ENCODE results near the gene PTPRG.
"Not testable (repeated sequence)": the region's sequence is repeated elsewhere in the genome, so short reads cannot be mapped to it uniquely, and the experiment has no call there.

PTPRG gene

DNA sequence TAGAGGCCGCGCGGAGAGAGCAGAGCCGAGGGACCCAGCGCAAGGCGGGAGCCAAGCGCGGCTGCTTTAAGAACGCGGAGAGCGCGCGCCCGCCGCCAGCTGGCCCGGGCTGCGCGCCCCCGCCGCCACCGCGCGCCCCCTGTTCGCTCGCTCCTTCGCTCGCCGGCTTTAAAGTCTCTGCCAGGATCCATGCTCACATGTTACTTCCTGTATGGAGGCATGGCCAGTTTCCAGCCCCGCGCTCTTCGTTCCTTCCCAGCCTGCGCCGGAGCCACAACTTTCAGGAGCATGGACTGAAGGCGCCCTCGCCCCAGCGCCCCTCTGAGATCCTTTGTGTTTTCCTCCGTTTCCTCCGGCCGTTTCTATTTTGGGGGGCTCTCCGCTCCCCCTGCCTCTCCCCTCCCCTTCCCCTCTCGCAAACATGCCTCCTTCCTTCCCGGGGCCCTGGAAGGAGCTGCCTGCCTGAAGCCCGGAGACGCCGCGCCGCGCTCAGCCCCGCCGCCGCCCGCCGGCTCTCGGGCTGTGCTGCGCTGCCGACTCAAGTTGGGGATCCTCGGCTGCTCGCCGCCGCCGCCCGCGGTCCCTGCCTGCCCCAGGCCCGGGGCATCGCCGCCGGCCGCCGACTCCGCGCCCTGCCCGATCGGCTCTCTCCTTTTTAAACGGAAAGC, at the start of gene PTPRG:
Gene PTPRG, plus strand, starts transcription at position 198 of the 668 bp plus-strand sequence. CDS start 717 bp downstream, outside the sequence.
- no peak for DNase-seq (ENCODE audit: low read depth)

- DNase-seq (ENCODE audit: low read depth), result no peak
Measured at GRCh38 chr3:61518590-61518989, 42.8 kb upstream of the PTPRG start.

- DNase-seq (ENCODE audit: low read depth), result no peak
Measured at GRCh38 chr3:61520966-61521628, 40.3 kb upstream of the PTPRG start.

DNA sequence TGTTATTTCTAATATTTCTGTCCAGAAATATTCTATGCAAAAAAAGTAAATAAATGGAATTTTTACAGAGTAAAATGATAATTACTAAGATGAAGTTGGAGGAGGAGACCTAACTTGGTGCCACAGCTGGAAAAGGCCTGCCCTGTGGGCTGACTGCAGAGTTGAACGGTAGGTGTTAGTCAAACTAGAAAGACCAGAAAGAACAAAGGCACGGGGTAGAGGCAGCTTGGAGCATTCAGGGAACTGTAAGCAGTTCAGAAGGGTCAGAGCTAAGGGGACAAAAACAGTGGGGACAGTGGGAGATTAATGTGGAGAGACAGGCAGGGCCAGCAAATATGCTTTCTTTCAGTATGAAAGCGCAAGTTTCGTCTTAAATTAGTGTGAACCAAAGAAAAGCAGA, 39.3 kb upstream of the PTPRG start:
- DNase-seq (ENCODE audit: low read depth), result no peak

GRCh38 chr3:61522626-61523025, 38.7 kb upstream of the PTPRG start:
- no peak for DNase-seq (ENCODE audit: low read depth)

- DNase-seq (ENCODE audit: low read depth), result no peak
Measured at GRCh38 chr3:61524933-61525332, 36.4 kb upstream of the PTPRG start.

DNA sequence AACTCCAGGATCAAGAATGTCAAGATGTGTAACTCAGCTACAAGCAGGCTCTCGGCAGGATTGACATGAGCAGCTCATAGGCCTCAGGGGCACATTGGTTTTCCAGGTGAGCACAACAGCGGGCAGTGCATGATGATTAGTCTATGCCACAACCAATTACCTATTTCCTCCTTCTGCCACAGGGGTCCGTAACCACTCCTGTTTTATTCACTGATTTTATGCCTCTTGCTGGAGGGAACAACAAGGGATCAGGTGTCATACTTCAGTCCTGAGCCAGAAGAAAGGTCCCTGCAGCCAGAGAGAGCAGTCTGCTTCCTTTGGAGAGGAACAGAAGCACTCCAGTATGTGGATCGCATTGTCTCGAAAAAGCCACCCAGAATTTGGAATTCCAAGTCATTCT, 35.1 kb upstream of the PTPRG start:
- no peak for DNase-seq (ENCODE audit: low read depth)

GRCh38 chr3:61527011-61527410, 34.4 kb upstream of the PTPRG start:
- DNase-seq (ENCODE audit: low read depth), result no peak

DNA sequence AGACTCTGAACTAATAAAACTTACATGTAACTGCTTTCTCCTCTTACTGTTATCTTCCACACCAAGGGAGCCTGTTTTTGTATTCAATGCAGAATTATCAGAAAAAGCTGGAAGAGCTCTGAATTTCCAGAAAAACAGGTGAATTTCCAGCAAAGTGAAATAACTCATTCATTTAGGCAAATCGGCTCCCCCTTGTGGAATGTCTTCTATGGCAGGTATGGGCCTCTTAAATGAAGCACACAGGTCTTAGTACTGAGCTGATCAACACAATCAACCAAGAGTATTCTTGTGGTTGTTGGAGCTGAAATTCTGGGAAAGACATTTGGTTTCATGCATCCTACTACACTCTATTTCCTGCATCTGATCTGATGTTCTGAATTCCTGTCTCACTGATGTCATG, 31.0 kb upstream of the PTPRG start:
- no peak for DNase-seq (ENCODE audit: low read depth)

DNA sequence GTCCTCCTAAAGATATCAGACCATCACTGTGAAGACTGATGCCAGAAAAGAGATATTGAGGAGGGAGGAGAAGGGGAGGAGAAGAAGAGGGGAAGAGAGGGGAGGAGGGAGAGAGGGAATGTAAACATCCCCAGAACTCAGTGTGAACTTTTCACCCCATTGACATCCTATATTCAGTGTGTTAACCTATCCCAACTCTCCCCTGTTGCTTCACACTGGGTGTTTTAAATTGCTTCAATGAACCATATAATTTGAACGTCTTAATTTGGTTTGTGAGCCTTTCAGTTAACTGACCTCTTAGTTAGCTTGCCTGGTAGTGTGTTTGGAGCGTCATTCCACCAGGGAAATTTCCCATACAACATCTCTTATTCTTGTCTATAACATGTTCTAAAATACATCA, 29.8 kb upstream of the PTPRG start:
- no peak for DNase-seq (ENCODE audit: low read depth)

DNA sequence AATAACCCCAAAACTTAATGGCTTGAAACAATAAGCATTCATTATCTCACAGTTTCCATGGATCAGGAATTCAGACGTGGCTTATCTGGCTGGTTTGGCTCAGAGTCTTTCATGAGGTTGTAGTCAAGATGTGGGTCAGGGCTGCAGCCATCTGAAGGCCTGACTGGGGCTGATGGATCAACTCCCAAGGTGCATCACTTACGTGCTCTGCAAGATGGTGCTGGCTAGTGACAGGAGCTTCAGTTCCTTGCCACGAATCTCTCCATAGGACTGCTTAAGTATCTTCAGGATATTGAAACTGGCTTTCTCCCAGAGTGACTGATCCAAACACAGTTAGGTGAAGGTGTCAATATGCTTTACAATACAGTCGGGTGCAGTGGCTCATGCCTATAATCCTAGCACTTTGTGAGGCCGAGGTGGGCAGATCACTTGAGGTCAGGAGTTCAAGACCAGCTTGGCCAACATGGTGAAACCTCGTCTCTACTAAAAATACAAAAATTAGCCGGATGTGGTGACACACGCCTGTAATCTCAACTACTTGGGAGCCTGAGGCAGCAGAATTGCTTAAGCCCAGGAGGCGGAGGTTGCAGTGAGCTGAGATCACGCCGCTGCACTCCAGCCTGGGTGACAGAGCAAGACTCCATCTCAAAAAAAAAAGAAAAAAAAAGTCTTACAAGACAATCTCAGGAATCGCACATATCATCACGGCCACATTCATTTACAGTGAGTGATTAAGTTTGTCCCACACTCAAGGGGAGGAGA, 28.5 kb upstream of the PTPRG start:
- no peak for DNase-seq (ENCODE audit: low read depth)

DNA sequence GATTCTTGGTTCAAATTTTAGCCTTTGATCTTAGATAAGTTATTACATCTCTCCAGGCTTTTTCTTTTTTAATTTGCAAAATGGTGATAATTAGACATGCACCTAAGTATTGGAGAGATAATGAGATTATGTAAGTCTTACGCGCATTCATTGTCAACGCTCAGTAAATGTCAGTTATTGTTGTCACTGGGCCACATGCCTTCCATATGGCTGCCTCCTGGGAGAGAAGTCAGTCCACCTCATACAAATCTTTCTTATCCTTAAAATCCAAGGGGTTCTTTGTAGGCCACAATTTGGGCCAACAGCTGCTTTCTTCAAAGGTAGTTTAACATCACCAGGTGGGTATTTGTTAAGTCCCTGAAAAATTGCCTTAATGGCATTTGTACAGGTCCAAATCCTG, 25.5 kb upstream of the PTPRG start:
- DNase-seq (ENCODE audit: low read depth), result no peak

- no peak for DNase-seq (ENCODE audit: low read depth)
Measured at GRCh38 chr3:61537366-61537765, 24.0 kb upstream of the PTPRG start.

DNA sequence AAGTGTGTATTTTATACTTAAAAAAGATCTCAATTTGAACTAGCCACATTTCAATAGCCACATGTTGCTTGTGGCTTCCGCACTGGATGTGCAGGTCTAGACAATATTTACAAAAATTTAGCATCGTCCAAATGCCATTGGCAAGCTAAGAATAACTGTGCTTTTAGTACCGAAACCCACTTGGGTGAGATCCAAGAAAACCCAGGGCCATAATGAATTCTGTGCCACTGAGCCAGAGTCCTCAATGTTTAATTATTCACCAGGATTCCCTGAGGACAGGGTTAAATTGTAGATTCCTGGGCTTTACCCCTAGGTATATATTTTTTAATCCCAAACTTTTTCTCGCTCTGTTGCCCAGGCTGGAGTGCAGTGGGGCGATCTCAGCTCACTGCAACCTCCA, 22.9 kb upstream of the PTPRG start:
- no peak for DNase-seq (ENCODE audit: low read depth)

DNA sequence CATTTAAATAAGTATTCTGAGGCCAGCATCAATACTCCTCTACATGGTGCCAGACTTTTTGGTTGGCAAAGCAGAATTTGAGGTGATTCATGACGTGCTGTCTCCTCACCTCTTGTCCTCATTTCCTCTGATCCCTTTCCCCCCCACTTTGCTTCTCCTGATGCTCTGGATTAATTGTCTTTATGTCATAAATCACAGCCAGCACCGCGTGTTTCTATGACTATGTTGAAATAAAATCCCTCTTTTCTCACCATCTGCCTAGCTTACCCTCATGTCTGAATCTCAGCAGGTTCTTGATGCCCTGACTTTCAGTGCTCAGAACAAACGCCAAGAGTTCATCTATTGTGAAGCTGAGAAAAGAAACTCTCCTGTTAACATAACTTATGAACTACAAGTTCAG, 19.7 kb upstream of the PTPRG start:
- DNase-seq (ENCODE audit: low read depth), result no peak

- DNase-seq (ENCODE audit: low read depth), result no peak
Measured at GRCh38 chr3:61545716-61546115, 15.7 kb upstream of the PTPRG start.

- no peak for DNase-seq (ENCODE audit: low read depth)
Measured at GRCh38 chr3:61547625-61548024, 13.7 kb upstream of the PTPRG start.

- not testable (repeated sequence) for DNase-seq (ENCODE audit: low read depth)
Measured at GRCh38 chr3:61552704-61553103, 8.7 kb upstream of the PTPRG start.

GRCh38 chr3:61559136-61559731, 2.1 kb upstream of the PTPRG start:
- no peak for DNase-seq (ENCODE audit: low read depth)

DNA sequence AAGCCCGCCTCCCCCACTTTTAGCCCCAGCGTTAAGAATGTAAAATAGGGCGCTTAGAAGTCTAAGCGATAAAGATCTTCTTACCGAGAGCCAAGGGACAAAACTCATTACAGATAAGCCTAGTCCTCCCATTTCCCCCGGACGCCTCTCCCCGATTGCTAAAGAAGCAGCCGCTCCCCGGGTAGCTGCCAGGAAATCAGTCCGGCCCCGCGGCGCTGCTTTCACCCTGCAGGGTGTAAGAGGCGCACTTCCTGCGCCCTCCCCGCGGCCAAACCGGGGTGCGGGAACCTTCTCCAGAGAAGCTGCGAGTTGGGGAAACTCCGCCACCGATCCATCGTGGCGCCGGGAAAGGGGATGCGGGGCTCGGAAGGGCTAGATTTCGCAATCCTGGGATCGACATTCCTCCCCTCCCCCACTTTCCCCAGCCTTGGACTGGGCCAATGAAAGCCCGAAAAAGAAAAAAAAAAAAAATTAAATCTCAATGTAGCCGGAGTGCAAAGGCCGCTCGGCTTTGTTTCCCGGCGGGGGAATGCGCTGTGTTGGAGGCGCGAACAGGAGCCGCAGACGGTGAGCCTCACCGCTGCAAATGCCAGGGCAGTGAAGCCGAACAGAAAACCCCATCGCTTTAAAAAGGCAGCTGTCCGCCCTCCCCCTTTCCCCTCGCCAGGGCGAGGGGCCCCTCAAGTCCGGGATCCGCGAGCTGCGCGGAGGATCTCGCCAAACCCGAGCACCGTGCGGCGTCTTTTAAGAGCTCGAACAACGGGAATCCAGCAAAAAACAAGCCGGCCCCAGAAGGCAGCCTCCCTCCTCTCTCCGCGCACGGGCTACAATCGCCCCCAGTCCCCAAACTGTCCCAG, 626 bp upstream of the PTPRG start:
- DNase-seq (ENCODE audit: low read depth), result no peak

DNA sequence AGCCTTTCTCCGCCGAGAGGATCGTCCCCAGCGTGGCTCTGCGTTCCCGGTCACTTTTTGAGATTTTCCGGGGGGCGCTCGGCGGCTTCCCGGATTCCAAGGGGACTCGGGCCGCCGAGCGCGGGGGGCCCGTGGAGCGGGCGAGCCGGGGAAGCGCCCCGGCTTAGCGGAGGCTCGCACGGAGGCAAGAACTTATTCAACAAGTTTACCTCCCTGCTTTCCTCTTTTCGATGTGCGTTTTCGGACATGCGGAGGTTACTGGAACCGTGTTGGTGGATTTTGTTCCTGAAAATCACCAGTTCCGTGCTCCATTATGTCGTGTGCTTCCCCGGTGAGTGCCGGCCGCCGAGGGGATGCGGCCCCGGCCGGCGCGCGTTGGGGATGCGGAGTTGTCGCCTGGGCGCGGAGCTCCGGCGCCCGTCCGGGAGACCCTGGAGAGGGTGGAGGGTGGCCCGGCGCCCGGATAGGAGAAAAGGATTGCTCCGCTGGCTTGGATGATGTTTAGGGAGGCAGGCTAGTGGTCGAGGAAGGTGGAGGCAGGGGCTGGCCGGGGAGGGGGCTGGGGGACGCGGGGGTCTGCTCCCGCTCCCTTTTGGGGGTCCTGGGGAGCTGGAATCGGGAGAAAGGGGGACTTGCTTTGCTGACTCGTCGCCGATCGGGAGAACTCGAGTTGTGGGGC, 810 bp downstream of the PTPRG start:
- no peak for DNase-seq (ENCODE audit: low read depth)
